HG03039 (cell line): ENCODE measurements around the gene SLC22A17.
"Not testable (repeated sequence)": the region's sequence is repeated elsewhere in the genome, so short reads cannot be mapped to it uniquely, and the experiment has no call there.

ENCODE experiments used
- ATAC-seq: cut with Tn5 transposase; IDR thresholded peaks from one replicate; pipeline ENCODE4 v1.9.1; 2021; ENCODE audit warnings: mild to moderate bottlenecking, moderate library complexity; ENCODE audit not compliant: unreplicated experiment

SLC22A17 gene

DNA sequence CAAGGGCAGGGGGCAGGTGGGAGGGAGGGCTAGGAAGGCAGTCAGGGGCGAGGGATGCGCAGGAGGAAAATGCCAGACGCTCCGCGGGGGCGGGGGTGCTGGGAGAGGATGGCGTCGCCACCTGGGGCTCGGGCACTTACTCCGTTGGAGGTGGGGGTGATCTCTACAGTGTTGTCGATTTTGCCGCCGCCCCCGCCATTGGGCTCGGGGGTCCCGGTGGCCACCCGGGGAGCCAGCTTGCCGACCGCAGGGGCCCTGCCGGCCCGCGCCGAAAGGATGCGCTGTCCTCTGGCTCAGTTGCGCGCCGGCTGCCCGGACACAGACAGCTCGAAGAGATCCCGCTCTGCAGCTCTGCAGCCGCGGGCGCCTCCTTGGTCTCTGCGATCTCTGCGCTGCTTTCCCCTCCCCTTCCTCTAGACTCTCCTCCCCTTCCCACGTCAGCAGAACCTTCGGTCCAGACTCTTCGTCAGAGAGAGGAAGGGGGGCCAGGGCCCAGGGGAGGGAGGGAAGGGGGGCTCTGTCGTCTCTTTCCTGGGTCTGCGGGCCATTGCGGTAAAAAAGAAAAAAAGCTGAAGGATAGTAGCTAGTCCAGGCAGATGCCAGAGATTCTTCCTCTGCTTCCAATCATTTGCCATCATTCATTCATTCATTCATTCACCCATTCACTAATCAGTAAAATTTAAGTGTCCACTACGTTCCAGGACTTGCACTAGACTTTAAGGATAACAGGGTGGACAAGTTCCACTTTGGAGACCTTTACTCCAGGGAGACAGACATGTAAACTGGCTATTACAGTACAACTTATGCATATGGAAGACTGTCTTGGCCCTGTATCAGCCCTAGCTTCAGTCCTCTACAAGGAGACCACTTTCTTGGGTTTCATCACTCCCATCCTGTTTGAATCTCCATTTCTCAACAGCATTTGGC, at the start of gene SLC22A17:
Gene SLC22A17, minus strand, starts transcription at position 382 of the 927 bp plus-strand sequence.
- no peak for ATAC-seq

DNA sequence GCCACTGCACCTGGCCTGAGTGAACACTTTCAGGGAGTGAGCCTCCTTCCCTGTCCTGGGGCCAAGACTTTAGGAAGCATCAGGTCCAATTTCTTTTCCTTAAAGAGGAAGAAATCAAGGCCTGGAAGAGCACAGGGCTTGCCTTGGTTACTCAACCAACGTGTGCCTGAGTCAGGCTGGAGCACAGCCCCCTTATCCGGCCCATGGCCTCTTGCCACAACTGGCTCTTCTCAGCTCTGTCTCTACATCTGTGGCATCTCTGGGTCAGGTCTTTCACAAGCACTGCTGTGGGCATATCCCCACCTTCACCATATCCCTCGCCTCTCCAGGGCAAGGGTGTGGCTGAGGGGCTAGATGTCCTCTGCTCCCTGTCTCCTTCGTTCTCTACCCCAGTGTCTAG, 48.6 kb upstream of the SLC22A17 start:
- no peak for ATAC-seq

DNA sequence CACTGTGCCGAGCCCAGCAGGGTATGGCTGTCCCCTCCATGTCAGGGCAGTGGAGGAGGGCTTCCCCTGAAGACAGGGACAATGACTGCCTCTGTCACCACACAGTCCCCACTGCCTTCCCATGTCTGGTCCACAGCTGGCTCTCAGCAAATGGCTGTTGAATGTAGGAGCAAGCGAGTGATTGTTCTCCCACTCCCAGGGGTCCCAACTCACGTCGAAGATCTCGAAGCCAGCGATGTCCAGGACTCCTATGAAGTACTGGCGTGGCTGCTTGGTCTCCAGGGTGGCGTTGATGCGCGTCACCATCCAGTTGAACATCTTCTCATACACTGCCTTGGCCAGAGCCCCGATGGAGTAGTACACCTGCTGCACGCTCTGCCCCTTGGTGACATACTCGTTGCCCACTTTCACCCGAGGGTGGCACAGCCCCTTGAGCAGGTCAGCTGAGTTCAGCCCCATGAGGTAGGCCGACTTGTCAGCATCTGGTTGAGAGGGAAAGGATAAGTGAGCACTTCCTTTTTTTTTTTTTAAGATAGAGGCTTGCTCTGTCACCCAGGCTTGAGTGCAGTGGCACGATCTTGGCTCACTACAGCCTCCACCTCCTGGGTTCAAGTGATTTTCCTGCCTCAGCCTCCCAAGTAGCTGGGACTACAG, 47.9 kb upstream of the SLC22A17 start:
- ATAC-seq: not testable (repeated sequence)

DNA sequence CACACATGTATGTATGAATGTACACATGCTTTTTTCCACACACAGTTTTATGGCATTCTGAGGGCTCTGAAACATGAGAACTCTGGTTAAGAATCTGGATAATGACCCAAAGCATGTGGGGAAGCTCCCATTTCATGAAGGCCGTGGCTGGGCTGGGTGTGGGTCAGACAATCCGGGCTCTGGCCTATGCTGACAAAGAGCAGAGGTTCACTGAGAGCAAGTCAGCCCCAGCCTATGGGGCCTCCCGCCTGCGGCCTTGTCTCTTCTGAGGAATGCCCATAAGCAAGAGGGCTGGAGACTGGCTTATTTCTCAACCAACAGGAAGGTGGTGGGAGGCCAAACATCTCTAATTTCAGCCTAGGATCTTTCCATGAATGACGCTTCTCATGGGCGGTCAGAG, 46.9 kb upstream of the SLC22A17 start:
- no peak for ATAC-seq

DNA sequence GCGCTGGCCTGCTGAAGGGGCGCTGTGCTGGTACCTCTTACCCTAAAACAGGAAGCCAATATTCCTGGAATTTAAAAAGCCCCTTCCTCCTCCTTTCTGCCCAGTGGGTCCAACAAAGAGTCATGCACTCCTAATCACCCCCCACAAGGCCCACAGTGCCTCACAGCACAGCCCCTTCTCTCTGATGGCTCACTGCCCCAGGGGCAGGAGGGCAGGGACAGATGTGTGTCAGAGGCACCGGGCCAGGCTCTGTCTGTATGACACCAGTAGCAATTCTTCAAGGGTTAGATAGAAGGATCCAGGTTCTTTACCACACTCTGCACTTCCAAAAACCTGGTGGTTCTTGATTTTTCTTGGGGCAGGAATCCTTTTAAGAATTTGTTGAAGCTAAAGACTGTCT, 46.4 kb upstream of the SLC22A17 start:
- ATAC-seq: no peak

DNA sequence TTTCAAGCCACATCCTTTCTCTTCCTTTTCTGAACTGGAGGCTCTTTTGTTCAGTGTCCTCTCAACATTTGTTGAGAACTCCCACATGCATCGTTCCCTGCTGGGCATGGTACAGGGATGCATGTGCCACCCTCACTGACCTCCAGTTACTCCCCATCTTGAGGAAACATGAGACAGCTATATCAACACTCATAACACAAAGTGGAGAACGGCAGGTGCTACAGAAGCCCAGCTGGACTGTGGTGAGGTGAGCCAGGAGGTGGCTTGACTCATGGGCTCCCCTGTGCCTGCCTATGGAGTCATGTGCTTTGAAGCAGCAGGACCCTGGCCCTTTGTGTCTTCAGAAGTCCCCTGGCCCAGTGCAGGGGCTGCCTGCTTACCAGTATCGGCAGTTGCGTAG, 45.7 kb upstream of the SLC22A17 start:
- ATAC-seq: no peak

DNA sequence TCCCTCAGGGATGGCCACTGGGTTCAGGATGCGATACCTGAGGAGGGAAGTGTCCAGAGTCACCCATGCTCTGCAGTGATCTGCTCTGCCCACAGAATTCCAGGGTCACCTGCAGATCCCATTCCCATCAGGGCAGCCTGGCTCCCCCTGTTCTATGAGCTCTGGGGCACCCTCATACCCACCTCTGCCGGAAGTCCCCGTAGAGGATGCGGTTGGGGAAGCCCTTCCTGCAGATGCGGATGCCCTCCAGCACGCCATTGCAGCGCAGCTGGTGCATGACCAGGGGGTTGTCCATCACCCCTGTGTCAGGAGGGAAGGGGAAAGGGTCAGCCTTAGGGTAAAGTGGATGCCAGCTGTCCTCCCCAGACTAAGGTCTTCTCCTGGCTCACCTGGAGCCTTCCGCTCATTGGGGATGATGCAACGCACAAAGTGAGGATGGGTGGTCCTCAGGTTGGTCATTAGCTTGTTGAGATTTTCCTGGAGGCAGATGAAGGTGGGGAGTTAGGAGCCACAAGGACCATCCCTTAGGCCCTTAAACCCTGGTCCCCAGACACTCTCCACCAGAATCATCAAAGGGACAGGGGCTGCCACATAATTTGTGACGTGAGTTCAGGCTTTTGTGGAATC, 44.2 kb upstream of the SLC22A17 start:
- no peak for ATAC-seq

DNA sequence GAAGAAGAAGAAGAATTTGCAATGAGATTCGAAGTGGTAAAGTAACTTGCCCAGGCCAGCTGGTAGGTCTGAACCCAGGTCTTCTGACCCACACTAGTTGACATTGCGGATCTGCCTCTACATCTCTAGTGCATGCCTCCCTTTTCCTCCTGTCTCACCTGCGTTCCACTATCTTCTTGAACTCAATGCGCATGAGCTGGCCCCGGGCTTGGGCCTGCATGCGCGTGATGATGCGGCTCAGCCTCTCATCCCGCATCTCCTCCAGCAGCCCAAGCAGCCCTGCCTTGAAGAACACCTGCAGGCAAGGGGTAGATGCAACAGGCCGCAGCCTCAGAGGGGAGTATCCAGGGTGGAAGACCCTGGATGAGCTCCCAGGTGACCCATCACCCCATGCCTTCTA, 43.4 kb upstream of the SLC22A17 start:
- ATAC-seq: no peak

DNA sequence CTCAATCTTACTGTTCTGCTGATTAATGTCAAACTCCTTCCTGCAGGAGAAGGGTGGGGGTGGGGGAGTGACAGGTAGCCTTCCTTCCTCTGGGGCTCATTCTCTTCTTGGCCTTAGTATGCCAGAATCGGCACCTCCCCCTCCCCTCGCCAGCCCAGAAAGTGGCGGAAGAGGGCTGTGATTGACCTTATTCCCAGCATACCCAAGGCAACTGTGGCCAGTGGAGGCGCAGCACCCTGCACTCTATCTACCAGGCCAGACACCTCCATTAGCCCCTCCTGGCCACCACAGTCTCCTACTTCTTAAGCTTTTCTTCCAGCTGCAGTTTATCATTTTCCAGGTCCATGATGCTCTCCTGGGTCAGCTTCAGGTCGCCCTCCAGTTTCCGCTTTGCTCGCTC, 39.9 kb upstream of the SLC22A17 start:
- ATAC-seq: no peak

DNA sequence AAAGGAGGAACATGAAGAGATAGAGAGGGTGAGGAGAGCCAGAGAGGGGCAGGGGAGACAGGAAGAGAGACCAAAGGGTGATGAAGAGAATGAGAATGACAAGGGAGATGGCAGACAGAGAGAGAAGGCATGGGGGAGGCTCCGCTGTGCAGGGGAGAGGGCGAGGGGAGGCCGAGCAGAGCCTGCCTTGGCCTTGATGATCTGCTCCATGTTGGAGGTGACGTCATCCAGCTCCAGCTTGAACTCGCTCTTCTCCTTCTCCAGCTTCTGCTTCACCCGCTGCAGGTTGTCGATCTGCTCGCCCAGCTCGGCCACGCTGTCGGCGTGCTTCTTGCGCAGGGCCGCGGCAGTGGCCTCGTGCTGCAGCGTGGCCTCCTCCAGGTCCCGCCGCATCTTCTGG, 37.2 kb upstream of the SLC22A17 start:
- ATAC-seq: not testable (repeated sequence)

DNA sequence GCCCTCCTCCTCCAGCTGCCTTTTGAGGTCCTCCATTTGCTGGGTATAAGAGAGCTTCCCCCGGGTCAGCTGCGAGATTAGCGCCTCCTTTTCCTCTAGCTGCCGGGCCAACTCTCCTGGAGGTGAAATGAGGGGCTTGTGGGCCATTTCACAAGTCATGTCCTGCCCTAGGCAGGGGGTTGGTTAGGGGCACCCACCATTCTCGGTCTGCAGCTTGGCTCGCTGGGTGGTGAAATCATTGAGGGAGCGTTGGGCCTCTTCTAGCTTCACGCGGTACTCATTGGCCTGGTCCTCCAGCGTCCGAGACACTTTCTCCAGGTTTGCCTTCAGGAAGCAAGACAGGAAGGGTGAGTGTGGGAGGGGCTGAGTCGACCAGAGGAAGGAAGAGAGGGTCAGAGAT, 36.7 kb upstream of the SLC22A17 start:
- no peak for ATAC-seq

DNA sequence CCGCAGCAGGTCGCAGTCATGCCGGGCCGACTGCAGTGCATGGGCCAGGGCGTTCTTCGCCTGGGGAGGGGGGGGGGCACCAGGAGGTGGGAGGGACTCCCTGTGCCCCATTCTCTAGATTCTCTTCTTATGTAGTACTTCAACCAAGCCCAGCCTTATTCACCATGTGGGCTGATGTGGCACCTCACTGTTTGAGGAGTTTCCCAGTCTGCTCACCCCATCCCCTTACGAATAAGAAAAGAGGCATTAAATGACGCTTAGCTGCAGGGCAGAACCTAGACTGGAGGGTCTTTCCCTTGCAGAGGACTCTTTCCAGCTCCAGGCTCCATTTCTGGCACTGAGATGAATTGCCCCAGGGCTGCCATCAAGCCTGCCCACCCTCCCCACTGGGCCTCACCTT, 36.3 kb upstream of the SLC22A17 start:
- no peak for ATAC-seq

DNA sequence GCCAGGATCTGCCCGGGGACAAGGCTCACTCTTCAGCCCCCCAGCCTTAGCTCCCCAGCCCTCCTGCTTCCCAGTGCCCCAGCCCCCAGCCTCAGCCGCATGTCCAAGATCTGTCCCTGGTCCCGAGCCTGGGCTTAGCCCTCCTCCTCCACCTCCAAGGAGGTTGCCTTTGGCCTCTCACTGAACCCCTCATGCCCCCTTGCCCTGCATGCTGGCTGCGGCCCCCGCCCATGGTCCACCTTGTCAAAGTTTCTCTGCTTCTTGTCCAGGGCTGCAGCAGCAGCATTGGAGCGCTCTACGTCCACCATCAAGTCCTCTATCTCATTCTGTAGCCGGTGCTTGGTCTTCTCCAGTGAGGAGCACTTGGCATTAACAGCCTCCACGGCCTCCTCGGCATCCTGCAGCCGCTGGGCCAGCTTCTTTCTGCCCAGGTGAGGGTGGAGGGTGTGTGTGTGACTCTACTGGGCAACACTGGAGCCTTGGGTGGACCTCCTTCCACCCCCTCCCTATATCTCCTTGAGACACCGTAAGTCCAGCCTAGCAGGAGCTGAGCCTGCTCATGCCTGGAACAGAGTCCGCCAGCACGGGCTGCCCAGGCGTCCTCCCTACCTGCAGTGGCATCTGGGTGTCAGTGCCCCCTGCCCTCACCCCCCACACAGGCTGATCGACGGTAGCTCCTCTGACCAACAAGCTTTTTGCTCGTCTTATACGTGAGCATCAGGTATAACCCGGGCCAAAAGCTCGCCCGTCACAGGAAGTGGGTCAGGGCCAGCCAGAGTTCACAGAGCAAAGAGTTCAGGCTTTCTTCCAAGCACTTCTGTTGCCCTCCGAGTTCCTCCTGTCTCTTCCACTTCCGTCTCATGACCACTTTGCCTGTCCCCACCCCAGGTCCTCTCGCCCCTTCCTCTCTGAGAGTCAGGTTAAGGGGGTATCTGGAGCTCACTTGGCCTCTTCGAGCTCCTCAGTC, 35.5 kb upstream of the SLC22A17 start:
- ATAC-seq: no peak

DNA sequence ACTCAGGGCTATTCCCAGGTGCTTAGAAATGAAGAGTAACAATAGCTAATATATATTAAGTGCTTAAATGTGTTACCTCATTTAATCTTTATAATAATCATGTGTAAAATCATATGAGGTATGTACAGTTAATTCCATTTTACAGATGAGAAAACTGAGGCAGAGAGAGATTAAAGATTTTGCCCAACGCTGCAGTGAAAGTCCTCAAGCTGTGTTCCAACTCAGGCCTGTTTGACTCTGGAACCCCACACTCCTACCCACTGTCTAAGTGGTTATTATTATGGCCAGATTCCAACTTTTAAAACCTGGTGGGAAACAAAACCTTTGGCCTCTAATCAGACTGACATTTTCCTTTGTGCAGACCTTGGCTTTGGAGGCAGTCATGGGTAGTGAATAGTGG, 34.3 kb upstream of the SLC22A17 start:
- ATAC-seq: no peak

DNA sequence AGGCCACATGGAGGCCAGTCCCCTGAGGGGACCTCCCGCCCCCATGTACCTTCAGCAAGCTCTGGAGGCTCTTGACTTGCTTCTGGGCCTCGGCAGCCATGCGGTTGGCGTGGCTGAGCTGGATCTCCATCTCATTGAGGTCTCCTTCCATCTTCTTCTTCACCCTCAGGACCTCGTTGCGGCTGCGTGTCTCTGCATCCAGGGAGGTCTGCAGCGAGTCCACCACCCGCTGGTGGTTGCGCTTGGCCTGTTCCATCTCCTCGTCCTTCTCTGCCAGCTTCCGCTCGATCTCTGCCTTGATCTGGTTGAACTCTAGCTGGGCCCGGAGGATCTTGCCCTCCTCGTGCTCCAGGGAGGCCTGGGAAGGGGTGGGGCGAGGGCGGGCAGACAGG, 33.6 kb upstream of the SLC22A17 start:
- not testable (repeated sequence) for ATAC-seq

DNA sequence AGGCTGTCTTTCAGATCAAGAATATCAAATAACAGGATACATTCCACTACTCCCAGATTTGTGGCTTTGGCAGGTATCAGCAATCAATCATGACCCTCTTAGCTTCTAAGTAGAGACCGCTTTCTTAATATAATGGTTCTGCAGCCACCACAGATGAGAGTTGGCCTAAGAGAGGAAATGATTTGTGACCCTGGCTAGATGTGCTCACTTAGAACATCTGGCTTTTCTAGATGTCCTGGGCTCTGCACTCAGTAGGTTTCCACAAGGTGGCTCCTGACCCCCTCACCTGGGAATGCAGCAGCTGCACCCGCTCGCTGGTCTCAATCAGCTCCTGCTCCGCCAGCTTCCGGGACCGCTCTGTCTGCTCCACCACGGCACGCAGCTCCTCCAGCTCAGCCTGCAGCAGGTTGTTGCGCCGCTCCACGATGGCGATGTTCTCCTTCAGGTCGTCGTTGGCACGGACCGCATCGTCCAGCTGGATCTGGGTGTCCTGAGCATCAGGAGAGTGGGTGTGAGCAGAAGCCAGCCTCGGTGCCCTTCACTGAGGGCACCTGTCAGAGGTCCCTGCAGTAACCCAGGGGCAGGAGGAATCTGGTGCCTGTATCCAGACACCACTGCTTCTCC, 33.1 kb upstream of the SLC22A17 start:
- ATAC-seq: no peak

DNA sequence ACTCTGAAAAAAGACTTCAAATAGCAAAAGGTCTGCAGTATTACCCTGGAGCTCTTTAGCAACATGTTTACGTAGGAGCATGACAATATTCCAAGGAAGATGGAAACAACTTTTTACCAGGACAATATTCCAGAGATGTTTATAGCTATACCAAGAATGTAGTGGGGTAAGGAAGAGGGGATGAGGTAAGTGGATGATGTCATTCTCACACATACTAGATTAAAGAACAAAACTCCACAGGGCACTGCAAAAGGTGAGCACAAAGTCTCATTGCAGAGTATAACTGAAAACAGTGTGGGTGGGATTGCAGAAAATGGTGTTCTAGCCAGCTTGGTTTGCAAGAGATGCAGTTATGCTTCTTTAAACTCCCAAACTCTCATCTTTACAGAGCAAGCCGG, 32.6 kb upstream of the SLC22A17 start:
- ATAC-seq: no peak

DNA sequence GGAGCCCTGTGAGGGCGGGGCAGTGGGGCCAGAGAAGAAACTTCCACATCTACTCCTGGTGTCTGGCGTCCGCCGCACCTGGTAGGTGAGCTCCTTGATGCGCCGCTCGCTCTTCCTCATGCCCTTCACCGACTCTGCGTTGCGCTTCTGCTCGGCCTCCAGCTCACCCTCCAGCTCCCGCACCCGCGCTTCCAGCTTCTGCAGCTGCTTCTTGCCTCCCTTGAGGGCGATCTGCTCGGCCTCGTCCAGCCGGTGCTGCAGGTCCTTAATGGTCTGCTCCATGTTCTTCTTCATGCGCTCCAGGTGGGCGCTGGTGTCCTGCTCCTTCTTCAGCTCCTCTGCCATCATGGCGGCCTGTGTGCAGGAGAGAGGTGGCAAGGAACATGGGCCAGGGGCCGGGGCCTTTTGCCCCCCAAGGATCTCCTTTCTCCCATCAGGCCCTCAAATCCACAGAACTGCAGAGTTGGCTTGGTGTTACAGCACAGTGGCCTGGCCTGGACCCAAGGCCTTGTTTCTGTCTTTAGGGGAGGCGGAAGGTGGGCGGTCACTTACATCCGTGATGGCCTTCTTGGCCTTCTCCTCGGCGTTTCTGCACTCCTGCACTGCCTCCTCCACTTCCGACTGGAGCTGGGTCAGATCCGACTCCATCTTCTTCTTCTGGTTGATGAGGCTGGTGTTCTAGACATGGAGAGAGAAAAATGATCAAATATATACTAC, 31.8 kb upstream of the SLC22A17 start:
- no peak for ATAC-seq

DNA sequence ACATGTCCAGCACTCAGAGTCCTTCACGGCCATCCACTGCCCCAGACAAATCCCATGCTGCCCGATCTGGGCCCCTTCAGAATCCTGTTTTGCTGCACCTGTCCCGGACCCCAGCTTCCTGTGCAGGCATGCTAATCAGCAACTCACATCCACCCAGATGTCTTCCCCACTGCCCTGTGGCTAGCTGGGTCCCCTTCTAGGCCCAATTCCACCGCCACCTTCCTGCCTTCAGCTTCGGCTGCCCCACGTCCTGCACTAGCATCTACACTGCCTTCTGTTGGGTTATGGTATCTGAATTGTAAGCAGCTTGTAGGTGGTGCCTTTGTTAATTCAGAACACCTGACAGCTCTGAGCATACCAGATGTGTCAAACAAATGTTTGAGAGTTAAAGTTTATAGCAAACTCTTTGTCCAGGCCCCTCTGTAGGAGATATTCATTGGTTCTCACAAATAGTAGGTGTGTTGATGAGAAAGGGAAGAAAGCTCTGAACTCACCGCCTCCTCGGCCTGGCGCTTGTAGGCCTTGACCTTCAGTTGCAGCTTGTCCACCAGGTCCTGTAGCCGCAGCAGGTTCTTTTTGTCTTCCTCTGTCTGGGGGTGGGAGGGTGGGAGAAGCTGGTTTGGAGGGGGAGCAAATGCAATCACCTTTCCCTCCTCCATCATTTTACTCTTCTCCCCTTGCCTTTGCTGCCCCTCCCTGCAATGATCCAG, 30.2 kb upstream of the SLC22A17 start:
- ATAC-seq: no peak
